Medulla oblongata (tissue), 1 donor: ENCODE results near the gene KRTAP5-6.
A peak's percentile ranks its signal among the peaks of the same experiment; 100 is the strongest.

Experiments
- DNase-seq: peaks from one replicate; pipeline ENCODE4 v3.0.0-alpha.2; 2015; ENCODE audit errors: extremely low spot score

The KRTAP5-6 gene

DNA sequence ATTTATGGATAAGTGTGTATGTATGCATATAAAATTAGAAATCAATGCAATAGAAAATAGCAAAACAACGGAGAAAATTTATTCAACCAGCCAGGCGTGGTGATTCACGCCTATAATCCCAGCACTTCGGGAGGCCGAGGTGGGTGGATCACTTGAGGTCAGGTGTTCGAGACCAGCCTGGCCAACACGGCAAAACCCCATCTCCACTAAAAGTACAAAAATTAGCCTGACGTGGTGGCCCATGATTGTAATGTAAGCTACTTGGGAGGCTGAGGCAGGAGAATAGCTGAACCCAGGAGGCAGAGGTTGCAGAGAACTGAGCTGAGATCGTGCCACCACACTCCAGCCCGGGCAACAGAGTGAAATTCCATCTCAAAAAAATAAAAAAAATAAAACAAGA is 5.5 kb downstream of the KRTAP5-6 start:
- no peak for DNase-seq

DNA sequence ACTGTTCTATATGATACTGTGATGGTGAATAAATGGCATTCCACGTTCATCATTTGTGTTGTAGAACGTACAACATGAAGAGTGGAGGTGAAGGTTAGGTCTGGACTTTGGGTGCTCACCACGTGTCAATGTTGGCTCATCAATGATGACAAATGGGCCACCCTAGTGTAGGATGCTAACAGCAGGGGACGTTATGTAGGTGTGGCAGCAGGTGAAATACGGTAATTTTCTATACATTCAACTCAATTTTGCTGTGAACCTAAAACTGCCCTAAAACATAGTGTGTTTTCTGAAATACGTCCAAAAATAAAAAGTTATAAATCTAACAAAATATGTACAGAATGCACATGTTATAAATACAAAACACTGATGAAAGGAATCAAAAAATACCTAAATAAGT is 6.2 kb downstream of the KRTAP5-6 start:
- no peak for DNase-seq

DNA sequence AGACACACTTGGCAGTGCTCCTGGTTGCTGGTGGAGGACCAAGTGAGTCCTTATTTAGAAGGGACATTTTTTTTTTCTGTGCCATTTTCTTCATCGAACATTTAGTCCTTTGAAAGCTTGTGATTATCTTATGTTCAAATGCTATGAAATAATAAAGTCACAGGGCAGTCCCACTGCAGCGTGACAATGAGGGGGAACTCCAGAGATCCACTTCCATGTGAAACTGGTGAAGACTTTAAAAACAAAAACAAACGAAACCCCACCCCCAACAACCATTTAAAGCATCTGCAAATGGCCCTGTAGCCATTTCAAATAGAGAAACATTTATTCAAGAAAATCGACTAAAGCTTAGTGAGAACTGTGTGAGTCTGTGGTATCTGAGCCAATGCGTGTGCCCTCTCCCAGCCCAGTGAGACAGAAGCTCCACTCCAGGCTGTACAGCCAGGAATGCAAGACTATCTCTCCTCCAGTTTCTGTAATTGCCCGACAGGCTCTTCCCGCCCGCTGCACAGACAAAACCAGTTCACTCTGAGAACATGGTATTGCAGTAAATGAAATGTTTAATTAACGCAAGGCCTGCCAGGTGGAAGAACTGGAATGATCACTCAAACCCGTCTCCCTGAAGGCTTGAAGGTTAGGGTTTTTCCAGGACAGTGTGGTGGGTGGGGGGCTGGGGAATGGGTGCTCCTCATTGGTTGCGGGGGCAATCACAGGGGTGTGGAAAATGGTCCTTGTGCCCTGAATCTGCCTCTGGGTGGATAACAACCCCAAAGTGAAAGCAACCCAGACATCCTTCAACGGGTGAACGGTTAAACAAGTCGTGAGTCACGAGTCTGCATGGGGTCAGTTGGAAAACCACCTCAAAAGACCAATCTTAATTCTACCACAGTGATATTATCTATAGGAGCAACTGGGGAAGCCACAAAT is 8.4 kb downstream of the KRTAP5-6 start:
- no peak for DNase-seq

DNA sequence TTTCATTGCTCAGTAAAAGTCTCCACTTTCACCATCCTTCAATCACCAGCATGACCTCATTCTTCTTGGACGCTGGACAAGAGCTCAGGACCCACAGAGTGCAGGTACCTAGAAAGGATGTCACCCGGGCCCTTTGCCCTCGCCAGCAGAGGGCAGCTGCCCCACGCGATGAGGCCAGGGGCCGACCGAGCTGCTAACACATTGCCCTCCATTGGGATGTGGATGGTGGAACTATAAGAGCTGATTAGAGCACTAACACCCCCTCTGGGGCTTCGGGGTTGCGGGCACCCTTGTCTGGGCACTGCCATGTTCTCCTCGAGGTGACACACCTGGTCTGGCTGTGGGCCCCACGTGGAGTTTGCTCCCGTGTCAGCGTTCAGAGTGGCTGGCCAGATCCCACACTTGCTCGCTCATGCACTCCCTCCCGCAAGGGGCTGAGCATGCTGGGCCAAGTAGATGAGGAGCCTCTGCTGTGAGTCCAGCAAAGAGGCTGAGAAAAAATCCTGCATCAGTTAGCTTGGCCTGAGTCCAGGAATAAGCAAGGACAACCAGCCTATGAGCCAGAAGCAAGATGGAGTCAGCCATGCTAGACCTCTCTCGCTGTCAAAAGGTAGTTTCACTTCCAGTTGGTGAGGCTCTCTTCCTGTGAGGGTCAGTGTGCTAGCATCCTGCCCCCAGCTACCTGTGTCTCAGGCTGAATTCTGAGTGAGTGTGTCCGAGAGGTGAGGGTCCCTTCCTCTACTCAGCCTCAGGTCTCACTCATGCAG is 9.8 kb downstream of the KRTAP5-6 start:
- no peak for DNase-seq

DNA sequence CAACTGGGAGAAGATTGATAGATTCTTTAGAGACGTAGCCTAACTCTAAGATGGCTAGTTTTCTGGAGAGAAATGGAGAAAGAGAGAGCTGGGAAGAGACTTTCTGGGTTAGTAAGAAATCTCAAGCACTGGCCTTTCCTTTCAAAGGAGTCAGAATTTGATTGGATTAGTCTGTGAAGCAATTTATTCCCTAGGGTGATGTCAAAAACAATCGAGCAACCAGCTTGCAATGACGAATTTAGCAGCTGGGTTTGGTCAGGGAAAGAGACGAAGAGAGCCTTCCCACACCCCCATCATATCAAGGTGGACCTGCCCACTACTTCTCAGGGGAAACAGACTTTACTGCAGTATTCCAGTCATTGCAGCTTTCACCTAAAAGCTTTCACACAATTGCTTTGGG is 10.8 kb downstream of the KRTAP5-6 start:
- no peak for DNase-seq

DNA sequence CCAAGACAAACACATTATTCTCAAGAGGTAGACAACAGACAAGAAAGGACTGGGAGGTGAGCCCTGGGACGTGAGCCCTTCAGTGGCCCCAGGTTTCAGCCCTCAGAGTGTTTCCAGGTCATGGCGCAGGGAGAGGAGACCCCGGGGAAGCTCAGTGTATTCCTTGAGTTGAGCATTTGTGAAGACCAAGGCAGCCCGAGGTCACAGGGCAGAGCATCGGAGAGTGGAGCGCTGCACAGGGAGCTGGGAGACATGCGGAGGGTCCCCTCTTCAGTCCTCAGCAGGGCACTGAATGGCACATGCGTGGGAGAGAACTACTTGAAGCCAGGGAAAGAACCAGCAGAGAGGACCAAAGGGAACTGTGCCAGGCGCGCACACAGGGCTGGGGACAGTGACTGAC is 11.7 kb downstream of the KRTAP5-6 start:
- DNase-seq, result no peak

DNA sequence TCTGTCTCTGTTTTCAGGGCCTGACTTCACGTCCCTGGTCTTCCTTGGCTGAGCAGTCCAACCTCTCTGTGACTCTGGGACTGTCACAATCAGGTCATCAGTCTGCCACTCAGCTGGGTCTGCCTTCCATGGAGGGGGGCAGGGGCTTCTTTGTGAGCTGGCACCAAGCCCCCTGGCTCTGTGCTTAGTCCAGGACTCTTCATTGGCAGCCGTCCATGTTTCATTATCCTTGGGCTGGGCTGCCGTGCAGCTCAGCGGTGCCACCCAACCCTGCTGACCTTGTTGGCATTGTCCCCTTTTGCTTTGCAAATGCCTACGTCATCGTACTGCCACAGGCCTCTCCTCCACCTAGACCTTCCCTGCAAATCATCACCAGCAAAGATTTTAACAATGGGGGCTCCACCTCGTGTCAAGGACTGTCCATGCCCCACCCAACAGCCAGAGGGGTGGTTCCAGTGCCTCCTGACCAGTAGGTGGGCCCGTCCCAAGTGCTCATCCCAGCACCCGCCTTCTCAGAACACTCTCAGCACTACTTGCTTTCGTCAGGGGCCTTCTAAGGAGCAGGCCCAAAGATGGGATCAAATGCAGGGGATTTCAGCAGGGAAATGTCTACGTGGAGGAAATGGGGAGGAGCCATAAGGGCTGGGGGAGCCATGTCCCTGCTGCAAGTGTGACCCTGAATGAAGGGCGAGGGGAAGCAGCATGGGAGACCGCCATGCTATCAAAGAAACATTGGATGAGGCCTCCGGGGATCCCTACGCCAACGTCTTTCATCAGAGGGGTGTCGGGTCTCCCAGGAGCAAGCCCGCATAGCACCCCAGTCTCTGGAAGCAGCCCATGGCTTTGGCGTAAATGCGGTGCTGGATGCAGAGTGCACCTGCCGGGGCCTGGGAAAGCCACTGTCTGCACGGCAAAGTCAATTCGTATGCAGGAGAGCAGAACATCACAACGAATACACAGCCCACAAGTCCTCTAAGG is 18.2 kb downstream of the KRTAP5-6 start:
- DNase-seq, result no peak

DNA sequence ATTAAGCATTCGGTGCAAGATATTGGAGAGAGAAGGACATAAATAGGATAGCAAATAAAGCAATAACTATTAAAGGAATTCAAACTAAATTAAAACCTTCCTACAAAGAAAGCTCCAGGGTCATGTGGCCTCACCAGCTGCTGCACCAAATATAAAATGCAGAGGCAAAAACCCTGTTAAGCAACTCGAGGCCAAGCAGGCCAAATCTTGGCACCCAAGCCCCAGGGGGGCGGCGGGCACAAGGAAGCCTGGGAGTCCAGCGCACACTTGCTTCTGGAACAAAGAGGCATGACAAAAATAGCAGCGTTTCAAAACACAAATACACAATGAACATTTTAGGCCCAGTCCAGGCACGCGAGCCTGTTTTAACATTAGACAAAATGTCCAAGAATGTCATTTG is 20.8 kb downstream of the KRTAP5-6 start:
- no peak for DNase-seq

DNA sequence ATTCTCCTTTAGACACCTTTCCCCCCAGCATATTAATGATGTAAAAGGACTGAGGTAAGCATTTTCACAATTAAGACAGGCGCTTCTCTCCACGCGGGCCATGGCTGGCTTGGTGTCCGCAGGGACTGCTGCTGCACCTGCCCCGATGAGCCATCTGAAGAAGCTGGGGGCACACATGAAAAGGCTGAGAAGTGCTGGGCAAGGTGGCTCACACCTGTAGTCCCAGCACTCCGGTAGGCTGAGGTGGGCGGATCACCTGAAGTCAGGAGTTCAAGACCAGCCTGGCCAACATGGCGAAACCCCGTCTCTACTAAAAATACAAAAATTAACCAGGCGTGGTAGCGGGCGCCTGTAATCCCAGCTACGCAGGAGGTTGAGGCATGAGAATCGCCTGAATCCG is 21.3 kb downstream of the KRTAP5-6 start:
- DNase-seq, result no peak

DNA sequence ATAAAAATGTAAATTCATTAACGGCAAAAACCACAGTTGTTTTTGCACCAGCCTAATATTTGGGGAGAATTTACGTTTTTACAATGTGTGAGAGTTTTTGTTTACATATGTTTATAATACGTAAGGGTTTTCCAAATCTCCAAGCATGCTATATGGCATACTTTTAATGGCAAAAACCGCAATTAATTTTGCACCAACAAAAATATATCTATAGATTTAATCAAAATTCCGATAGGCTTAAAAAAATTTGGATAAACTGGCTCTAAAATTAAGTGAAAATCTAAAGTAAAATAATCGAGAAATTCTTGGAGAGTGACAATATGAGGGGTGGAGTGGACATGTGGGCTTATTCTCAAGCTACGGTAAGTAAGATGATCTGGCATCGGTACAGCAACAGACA is 22.8 kb downstream of the KRTAP5-6 start:
- DNase-seq, result no peak

DNA sequence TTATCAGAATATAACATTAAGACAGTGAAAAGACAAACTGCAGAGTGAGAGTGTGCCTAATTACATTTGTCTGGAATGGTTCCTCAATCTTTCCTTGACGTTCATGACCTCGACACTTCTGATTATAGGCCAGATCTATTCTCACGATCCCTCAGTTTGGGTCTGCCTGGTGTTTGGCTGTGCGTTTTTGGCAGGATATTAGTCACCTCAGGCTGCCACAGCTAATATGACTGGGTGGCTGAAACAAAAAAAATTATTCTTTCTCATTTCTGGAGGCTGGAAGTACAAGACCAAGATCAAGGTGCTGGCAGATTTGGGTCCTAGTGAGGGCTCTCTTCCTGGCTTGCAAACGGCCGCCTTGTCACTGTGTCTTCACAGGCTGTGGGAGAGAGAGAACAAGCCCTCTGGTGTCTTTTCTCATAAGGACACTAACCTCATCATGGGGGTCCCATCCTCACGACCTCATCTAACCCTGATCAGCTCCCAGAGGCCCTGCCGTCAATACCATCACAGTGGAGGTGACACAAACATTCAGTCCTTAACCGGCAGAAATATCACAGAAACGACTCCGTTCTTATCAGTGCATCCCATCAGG is 30.2 kb downstream of the KRTAP5-6 start:
- no peak for DNase-seq

DNA sequence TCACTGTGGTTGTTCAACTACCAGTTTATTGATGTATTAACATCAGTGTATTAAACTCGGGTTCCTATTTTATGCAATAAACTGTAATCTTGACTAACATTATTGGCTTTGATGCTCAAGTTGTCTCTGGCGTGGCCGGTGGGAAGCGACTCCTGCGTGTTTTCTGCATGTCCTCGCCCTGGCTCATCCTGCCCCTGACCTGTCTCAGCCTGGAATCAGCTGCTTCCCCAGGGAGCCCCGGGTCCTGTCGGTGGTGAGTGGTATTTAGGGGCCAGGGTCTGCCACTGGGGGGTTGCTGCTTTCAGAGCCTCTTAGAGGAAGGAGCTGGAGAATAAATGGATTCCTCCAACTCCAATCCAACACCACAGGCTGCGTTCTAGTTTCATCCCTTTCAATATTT is 30.9 kb downstream of the KRTAP5-6 start:
- DNase-seq, result no peak

DNA sequence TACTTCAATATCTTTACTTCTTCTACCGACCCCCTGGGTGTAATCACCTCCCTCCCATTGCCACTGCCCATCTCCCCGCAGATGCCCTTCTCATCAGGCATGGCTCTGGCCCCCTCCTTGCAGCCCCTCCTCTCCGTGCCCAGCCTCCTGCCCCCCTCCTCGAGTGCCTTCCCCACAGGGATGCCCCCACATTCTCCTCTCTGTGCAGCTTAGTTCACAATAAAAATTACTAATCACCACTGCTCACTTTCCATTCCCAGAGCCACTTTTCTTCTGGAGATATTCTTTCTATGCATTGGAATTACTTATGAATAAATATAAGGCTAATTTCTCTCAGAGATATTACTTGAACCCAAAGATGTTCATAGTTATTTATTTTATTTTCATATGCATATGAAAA is 31.3 kb downstream of the KRTAP5-6 start:
- DNase-seq, result no peak

DNA sequence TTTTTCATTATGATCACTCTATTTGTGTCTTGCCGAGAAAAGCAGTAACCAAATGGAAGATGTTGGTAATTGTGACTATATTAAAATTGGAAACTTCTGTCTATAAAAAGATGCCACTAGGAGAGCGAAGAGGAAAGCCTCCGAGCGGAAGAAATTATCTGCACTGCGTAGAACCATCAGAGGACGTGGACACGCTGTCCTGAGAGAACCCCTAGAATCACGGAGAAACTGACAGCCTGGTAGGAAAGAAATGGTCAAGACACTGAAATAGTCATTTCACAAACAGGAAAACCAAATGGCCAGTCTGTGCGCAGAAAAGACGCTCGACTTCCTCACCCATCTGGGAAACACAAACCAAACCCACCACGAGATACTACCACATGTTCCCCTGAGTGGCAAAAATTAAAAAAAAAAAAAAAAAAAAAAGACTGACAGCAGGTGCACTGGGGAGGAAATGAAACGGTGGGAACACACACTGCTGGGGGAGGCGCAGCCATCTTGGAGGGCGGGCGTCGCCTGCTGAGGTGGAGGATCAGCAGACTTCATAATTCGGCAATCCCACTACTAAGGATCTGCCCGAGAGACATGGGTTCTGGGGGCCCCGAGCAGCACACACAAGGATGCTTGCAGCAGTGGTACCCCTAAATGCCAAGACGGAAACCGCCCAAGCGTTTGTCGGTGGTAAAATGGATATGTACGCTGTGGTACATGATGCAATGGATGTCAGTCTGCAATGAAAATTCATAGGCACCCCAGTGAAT is 32.1 kb downstream of the KRTAP5-6 start:
- peak; percentile 46 for DNase-seq

DNA sequence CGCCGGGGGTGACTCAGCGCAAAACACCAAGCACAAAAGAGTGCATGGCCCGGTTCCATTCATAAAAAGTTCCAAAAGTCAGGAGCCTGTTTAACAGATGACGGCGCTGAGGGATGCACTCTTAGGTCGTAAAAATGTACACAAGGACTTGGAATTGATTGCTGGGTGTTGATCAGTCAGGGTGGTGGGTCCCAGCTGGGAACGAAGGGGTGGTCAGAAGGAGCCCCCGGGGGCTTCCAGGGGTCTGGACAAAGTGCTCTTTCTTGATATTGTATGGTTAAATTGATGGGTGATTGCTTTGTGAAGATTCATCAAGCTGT is 32.7 kb downstream of the KRTAP5-6 start:
- no peak for DNase-seq

DNA sequence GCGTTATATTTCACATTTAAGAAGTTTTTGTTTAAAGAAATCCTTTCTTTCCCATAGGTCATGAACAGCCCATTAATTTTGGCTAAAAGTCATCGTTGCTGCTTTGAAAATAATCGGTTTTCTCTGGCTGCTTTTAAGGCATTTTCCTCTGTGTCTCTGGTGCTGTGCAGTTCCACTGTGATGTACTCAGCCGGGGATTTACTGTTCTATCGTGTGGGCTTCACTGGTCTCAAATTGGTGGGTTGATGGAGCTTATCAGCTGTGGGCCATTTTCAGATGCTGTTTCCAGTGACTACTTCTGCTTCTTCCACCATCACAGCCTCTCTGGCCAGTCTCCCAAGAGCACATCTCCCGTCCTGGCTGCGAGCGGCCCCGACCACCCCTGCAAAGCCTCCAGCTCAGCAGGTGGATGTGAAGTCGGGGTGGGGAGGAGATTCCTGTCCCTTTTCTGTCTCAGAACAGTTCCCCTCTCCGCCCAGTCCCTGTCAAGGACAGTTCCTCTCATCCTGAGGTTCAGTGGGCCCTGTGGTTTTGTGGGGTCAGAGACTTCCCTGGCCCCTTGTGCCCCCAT is 33.1 kb downstream of the KRTAP5-6 start:
- no peak for DNase-seq

DNA sequence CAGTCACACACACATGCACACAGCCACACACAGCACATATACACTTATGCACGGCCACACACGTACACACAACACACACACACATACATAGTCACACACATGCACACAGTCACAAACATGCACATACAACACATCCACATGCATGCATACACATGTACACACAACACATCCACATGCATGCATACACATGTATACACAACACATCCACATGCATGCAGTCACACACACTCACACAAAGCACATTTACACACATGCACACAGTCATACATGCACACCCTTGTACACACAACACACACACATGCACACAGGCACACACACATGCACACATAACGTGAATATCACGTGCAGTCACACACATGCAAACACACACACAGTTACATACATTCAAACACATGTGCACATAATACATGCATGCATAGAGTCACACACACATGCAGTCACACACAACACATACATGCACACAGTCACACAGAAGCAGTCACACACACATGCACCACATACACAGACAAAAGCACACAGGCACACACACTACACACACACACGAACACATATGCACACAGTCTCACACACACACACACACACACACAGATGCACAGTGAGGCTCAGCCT is 34.6 kb downstream of the KRTAP5-6 start:
- DNase-seq, result no peak

DNA sequence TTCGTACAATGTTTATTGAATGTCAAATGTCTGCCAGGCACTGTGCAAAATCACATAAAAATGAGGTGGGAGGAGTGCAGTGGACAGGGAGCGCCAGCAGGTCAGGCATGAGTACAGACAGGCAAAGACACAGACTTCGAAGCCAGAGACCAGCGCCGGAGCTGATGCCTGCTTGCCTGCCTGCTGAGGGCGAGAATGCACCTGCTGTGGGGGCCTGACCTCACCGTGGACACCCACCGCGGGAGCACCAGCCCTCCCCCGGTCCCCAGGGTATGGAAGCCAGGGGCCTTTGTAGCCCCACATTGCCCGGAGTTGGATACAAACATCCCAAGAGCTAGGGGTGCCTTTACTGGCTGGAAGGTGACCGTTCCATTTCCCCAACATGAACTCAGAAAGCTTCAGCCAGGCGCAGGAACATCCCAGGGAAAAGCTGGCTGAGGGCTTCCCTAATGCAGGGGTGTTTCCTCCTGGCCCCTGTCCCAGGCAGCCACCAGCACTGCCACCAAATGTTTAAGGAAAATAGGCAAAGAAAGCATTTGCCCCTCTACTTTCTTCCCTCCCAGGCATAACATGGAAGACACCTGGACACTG is 35.5 kb downstream of the KRTAP5-6 start:
- DNase-seq, result no peak

DNA sequence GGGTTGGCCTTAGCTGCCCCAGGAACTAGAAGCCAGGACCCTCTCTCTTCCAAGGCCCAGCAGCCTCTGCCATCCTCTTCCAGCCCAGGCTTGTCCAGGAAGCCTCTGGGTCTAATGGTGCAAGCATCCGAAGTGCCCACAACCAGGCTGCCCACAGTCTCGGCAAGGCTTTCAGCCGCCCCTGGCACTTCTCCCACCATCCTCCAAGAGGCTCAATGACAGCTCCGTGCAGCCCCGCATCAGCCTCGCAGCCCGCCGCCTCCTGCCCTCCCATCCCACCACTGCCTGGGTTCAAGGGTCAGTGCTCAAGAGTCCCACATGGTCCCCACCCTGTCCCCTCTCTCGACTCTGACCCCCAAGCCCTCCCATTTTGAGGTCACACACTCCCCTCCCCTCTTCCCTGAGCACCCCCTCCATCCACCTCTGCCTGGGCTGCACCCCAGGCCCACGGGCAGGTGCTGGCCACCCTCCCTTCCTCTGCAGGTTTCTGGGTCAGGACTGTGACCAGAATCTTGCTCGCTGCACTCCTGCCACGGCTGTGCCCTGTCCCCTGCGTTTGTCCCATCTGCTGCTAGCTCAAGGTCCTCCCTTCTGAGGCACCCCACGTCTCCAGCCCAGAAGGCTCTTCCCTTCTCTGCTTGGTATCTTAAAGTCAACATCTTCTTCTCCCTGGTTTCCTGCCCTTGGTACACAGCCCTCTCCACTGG is 36.2 kb downstream of the KRTAP5-6 start:
- DNase-seq, result no peak
